ENCODE results near the gene SNCG.
"Not testable (repeated sequence)": the region's sequence is repeated elsewhere in the genome, so short reads cannot be mapped to it uniquely, and the experiment has no call there.

The SNCG gene

GRCh38 chr10:86979977-86980448 lies 21.6 kb downstream of the SNCG start:
- peak overlapping the region; percentile 62; the same call in 1 of the 2 replicates for H3K27ac ChIP-seq (ENCODE audit: low read depth, low read length)
- H2AFZ ChIP-seq (ENCODE audit: low read length, unreplicated experiment) = no peak overlapping the region

GRCh38 chr10:86981020-86981419 lies 22.6 kb downstream of the SNCG start:
- not testable (repeated sequence) for H3K27me3 ChIP-seq (ENCODE audit: insufficient read depth, low read length); H3K79me2 ChIP-seq (ENCODE audit: control insufficient read depth, insufficient read depth, low read length, unreplicated experiment); H2AFZ ChIP-seq (ENCODE audit: low read length, unreplicated experiment); H3K36me3 ChIP-seq (ENCODE audit: insufficient read depth, low read length); H3K4me3 ChIP-seq (ENCODE audit: low read depth, low read length); H3K27ac ChIP-seq (ENCODE audit: low read depth, low read length)
- H3K4me1 ChIP-seq (ENCODE audit: control insufficient read depth, insufficient read depth, low read length, unreplicated experiment) = peaks cover 20% of the 10 kb centered on the region

More at GRCh38 chr10:86979977-86980448, 21.6 kb downstream of the SNCG start:
- Histone ChIP-seq H3K4me1 (ENCODE audit: control insufficient read depth, insufficient read depth, low read length, unreplicated experiment) (peaks cover 20% of the 10 kb centered on the region), H3K27me3 (ENCODE audit: insufficient read depth, low read length) (no peaks in the 10 kb centered on the region), H3K36me3 (ENCODE audit: insufficient read depth, low read length) (no peaks in the 10 kb centered on the region), H3K79me2 (ENCODE audit: control insufficient read depth, insufficient read depth, low read length, unreplicated experiment) (no peaks in the 10 kb centered on the region), H3K4me3 (ENCODE audit: low read depth, low read length) (no peak overlapping the region)

- no peaks in the 10 kb centered on the region for H3K27me3 ChIP-seq (ENCODE audit: insufficient read depth, low read length)
- no peak overlapping the region for H3K4me3 ChIP-seq (ENCODE audit: low read depth, low read length)
- peaks cover 20% of the 10 kb centered on the region for H3K4me1 ChIP-seq (ENCODE audit: control insufficient read depth, insufficient read depth, low read length, unreplicated experiment)
- H2AFZ ChIP-seq (ENCODE audit: low read length, unreplicated experiment) = no peak overlapping the region
- no peaks in the 10 kb centered on the region for H3K36me3 ChIP-seq (ENCODE audit: insufficient read depth, low read length)
- no peak overlapping the region for H3K27ac ChIP-seq (ENCODE audit: low read depth, low read length)
- H3K79me2 ChIP-seq (ENCODE audit: control insufficient read depth, insufficient read depth, low read length, unreplicated experiment) = no peaks in the 10 kb centered on the region
Observed at GRCh38 chr10:86981716-86982115, 23.3 kb downstream of the SNCG start.

- not testable (repeated sequence) for H3K27me3 ChIP-seq (ENCODE audit: insufficient read depth, low read length); H3K4me3 ChIP-seq (ENCODE audit: low read depth, low read length); H3K27ac ChIP-seq (ENCODE audit: low read depth, low read length); H2AFZ ChIP-seq (ENCODE audit: low read length, unreplicated experiment); H3K36me3 ChIP-seq (ENCODE audit: insufficient read depth, low read length); H3K79me2 ChIP-seq (ENCODE audit: control insufficient read depth, insufficient read depth, low read length, unreplicated experiment)
- peaks cover 11% of the 10 kb centered on the region for H3K4me1 ChIP-seq (ENCODE audit: control insufficient read depth, insufficient read depth, low read length, unreplicated experiment)
Observed at GRCh38 chr10:86984498-86984897, 26.1 kb downstream of the SNCG start.

- Histone ChIP-seq H3K4me3 (ENCODE audit: low read depth, low read length) (no peak overlapping the region), H3K27ac (ENCODE audit: low read depth, low read length) (no peak overlapping the region), H3K27me3 (ENCODE audit: insufficient read depth, low read length) (0 out of 2 replicates have a peak, but pooled peaks cover 3% of the 10 kb centered on the region), H3K79me2 (ENCODE audit: control insufficient read depth, insufficient read depth, low read length, unreplicated experiment) (no peaks in the 10 kb centered on the region), H2AFZ (ENCODE audit: low read length, unreplicated experiment) (no peak overlapping the region), H3K36me3 (ENCODE audit: insufficient read depth, low read length) (no peaks in the 10 kb centered on the region), H3K4me1 (ENCODE audit: control insufficient read depth, insufficient read depth, low read length, unreplicated experiment) (no peaks in the 10 kb centered on the region)
Observed at GRCh38 chr10:86988520-86988919, 30.1 kb downstream of the SNCG start.

GRCh38 chr10:86991362-86991761 lies 33.0 kb downstream of the SNCG start:
- not testable (repeated sequence) for H3K36me3 ChIP-seq (ENCODE audit: insufficient read depth, low read length); H2AFZ ChIP-seq (ENCODE audit: low read length, unreplicated experiment); H3K27ac ChIP-seq (ENCODE audit: low read depth, low read length); H3K4me3 ChIP-seq (ENCODE audit: low read depth, low read length); H3K4me1 ChIP-seq (ENCODE audit: control insufficient read depth, insufficient read depth, low read length, unreplicated experiment); H3K27me3 ChIP-seq (ENCODE audit: insufficient read depth, low read length); H3K79me2 ChIP-seq (ENCODE audit: control insufficient read depth, insufficient read depth, low read length, unreplicated experiment)

GRCh38 chr10:86992456-86992855 lies 34.1 kb downstream of the SNCG start:
- Histone ChIP-seq H2AFZ (ENCODE audit: low read length, unreplicated experiment) (no peak overlapping the region), H3K27me3 (ENCODE audit: insufficient read depth, low read length) (0 out of 2 replicates have a peak, but pooled peaks cover 3% of the 10 kb centered on the region), H3K4me3 (ENCODE audit: low read depth, low read length) (no peak overlapping the region), H3K36me3 (ENCODE audit: insufficient read depth, low read length) (no peaks in the 10 kb centered on the region), H3K27ac (ENCODE audit: low read depth, low read length) (no peak overlapping the region), H3K79me2 (ENCODE audit: control insufficient read depth, insufficient read depth, low read length, unreplicated experiment) (no peaks in the 10 kb centered on the region), H3K4me1 (ENCODE audit: control insufficient read depth, insufficient read depth, low read length, unreplicated experiment) (no peaks in the 10 kb centered on the region)

- Histone ChIP-seq H3K79me2 (ENCODE audit: control insufficient read depth, insufficient read depth, low read length, unreplicated experiment) (no peaks in the 10 kb centered on the region), H3K4me1 (ENCODE audit: control insufficient read depth, insufficient read depth, low read length, unreplicated experiment) (no peaks in the 10 kb centered on the region), H3K4me3 (ENCODE audit: low read depth, low read length) (no peak overlapping the region), H3K36me3 (ENCODE audit: insufficient read depth, low read length) (no peaks in the 10 kb centered on the region), H2AFZ (ENCODE audit: low read length, unreplicated experiment) (no peak overlapping the region), H3K27me3 (ENCODE audit: insufficient read depth, low read length) (0 out of 2 replicates have a peak, but pooled peaks cover 3% of the 10 kb centered on the region), H3K27ac (ENCODE audit: low read depth, low read length) (no peak overlapping the region)
Observed at GRCh38 chr10:86992929-86993328, 34.5 kb downstream of the SNCG start.

- H2AFZ ChIP-seq (ENCODE audit: low read length, unreplicated experiment) = peak overlapping the region; percentile 7
- H3K79me2 ChIP-seq (ENCODE audit: control insufficient read depth, insufficient read depth, low read length, unreplicated experiment); H3K36me3 ChIP-seq (ENCODE audit: insufficient read depth, low read length); H3K27me3 ChIP-seq (ENCODE audit: insufficient read depth, low read length); H3K27ac ChIP-seq (ENCODE audit: low read depth, low read length); H3K4me3 ChIP-seq (ENCODE audit: low read depth, low read length); H3K4me1 ChIP-seq (ENCODE audit: control insufficient read depth, insufficient read depth, low read length, unreplicated experiment): not testable (repeated sequence)
Observed at GRCh38 chr10:86999802-87000403, 41.5 kb downstream of the SNCG start.

- Histone ChIP-seq H3K27ac (ENCODE audit: low read depth, low read length) (no peak overlapping the region), H2AFZ (ENCODE audit: low read length, unreplicated experiment) (peak overlapping the region; percentile 7), H3K27me3 (ENCODE audit: insufficient read depth, low read length) (no peaks in the 10 kb centered on the region)
Observed at GRCh38 chr10:87000491-87000890, 42.1 kb downstream of the SNCG start.

GRCh38 chr10:87007124-87007523 lies 48.7 kb downstream of the SNCG start:
- not testable (repeated sequence) for H3K27ac ChIP-seq (ENCODE audit: low read depth, low read length); H3K36me3 ChIP-seq (ENCODE audit: insufficient read depth, low read length); H3K4me1 ChIP-seq (ENCODE audit: control insufficient read depth, insufficient read depth, low read length, unreplicated experiment); H2AFZ ChIP-seq (ENCODE audit: low read length, unreplicated experiment); H3K4me3 ChIP-seq (ENCODE audit: low read depth, low read length); H3K79me2 ChIP-seq (ENCODE audit: control insufficient read depth, insufficient read depth, low read length, unreplicated experiment); H3K27me3 ChIP-seq (ENCODE audit: insufficient read depth, low read length)

More at GRCh38 chr10:87000491-87000890, 42.1 kb downstream of the SNCG start:
- peaks cover 9% of the 10 kb centered on the region for H3K4me1 ChIP-seq (ENCODE audit: control insufficient read depth, insufficient read depth, low read length, unreplicated experiment)
- no peak overlapping the region for H3K4me3 ChIP-seq (ENCODE audit: low read depth, low read length)
- H3K79me2 ChIP-seq (ENCODE audit: control insufficient read depth, insufficient read depth, low read length, unreplicated experiment) = no peaks in the 10 kb centered on the region
- H3K36me3 ChIP-seq (ENCODE audit: insufficient read depth, low read length) = no peaks in the 10 kb centered on the region
